GM12878 (cell line): ENCODE measurements around the gene MALRD1. TPM values are rescaled to one million over a fixed set of nuclear protein-coding genes. Genes with fewer than 3 reads are reported as not detected.
A peak's percentile ranks its signal among the peaks of the same experiment; 100 is the strongest.

Experiments used
- ATAC-seq: fragments of 200-7000 bp; cut with Tn5 transposase; 3 replicates; pipeline ENCODE4 v1.9.1; 2020; ENCODE audit warnings: mild to moderate bottlenecking, moderate library complexity
- BruUV-seq: library from RNA; stranded (reverse); fragments of 400-500 nt; replicated peaks from 2 replicates; lab custom pipeline; 2021; lab: Mats Ljungman, UMichigan
- CTCF ChIA-PET: fragments of 300-600 bp; sonication (Branson Sonifier 250); formaldehyde crosslinking; extraction: SDS; loops from one replicate; lab custom pipeline; 2021; ENCODE audit warnings: inconsistent platforms; lab: Yijun Ruan, JAX
- POLR2A ChIA-PET: fragments of 350-600 bp; formaldehyde crosslinking; extraction: SDS; loops from one replicate; lab custom pipeline; 2021; ENCODE audit warnings: inconsistent platforms; lab: Charles Lee
- RAD21 ChIA-PET: fragments of 300-600 bp; sonication (Branson Sonifier 250); formaldehyde crosslinking; loops from one replicate; lab custom pipeline; 2023; ENCODE audit warnings: antibody characterized with exemption; ENCODE audit not compliant: unreplicated experiment; lab: Charles Lee
- SMC1A ChIA-PET: fragments of 300-600 bp; sonication (Branson Sonifier 250); formaldehyde crosslinking; loops from one replicate; lab custom pipeline; 2023; ENCODE audit not compliant: unreplicated experiment, uncharacterized antibody; lab: Charles Lee
- DNase-seq: peaks from one replicate; pipeline ENCODE4 v3.0.0-alpha.2; 2011; ENCODE audit warnings: low read depth, low spot score
- FAIRE-seq: peaks from 3 replicates; lab custom pipeline; 2011; peaks lifted over from hg19 to GRCh38; lab: Jason Lieb, UNC
- H2AFZ ChIP-seq: 2 replicates; pipeline ENCODE4 v1.6.0; 2011; ENCODE audit warnings: low read depth, low read length, control low read depth; ENCODE audit not compliant: control insufficient read depth
- H3K27ac ChIP-seq: 2 replicates; pipeline ENCODE4 v1.5.1; 2011; ENCODE audit warnings: control low read depth; ENCODE audit not compliant: control insufficient read depth, insufficient read depth
- H3K27me3 ChIP-seq, 2 experiments: replicated peaks in 1 of 2; 2 replicates each; pipeline versions ENCODE4 v1.6.0 to v1.6.1; 2011; ENCODE audit warnings: low read length in 1 of 2; ENCODE audit not compliant: control insufficient read depth in 2 of 2, insufficient read depth in 2 of 2
- H3K36me3 ChIP-seq, 2 experiments: 2 replicates each; pipeline ENCODE4 v1.5.1; 2011; ENCODE audit warnings: low read length in 1 of 2; ENCODE audit not compliant: control insufficient read depth in 2 of 2, insufficient read depth in 2 of 2
- H3K4me1 ChIP-seq: 2 replicates; pipeline ENCODE4 v1.6.1; 2011; ENCODE audit warnings: mild to moderate bottlenecking, low read length, moderate library complexity, mixed read lengths; ENCODE audit not compliant: control insufficient read depth, insufficient read depth
- H3K4me2 ChIP-seq: 2 replicates; pipeline ENCODE4 v1.6.0; 2011; ENCODE audit warnings: control low read depth; ENCODE audit not compliant: control insufficient read depth, insufficient read depth
- H3K4me3 ChIP-seq: fragments of 200-600 bp; sonication (generic); 2 replicates; pipeline ENCODE4 v1.5.1; 2016
- H3K79me2 ChIP-seq: 2 replicates; pipeline ENCODE4 v1.6.0; 2011; ENCODE audit warnings: low read length; ENCODE audit not compliant: control insufficient read depth, insufficient read depth
- H3K9ac ChIP-seq: 2 replicates; pipeline ENCODE4 v1.8.0; 2011; ENCODE audit warnings: low read length, control low read depth, mixed read lengths; ENCODE audit not compliant: control insufficient read depth, insufficient read depth
- H3K9me3 ChIP-seq: replicated peaks from 3 replicates; pipeline ENCODE4 v1.5.1; 2011; ENCODE audit warnings: mild to moderate bottlenecking, low read length; ENCODE audit not compliant: control insufficient read depth, insufficient read depth
- H4K20me1 ChIP-seq: 2 replicates; pipeline ENCODE4 v1.6.0; 2011; ENCODE audit not compliant: control insufficient read depth, insufficient read depth
- ATF7 ChIP-seq: fragments of 450-650 bp; IDR thresholded peaks from 2 replicates; pipeline ENCODE4 v1.6.1; 2016; ENCODE audit warnings: low read depth, mild to moderate bottlenecking
- BACH1 ChIP-seq: fragments of 450-650 bp; IDR thresholded peaks from 2 replicates; pipeline ENCODE4 v1.6.1; 2017; ENCODE audit warnings: mild to moderate bottlenecking, borderline replicate concordance
- BHLHE40 ChIP-seq, 2 experiments: fragments of 450-650 bp in 1 of 2; IDR thresholded peaks; 2 replicates each; pipeline ENCODE4 v1.6.1; 2011 to 2017; ENCODE audit warnings: low read depth in 2 of 2, borderline replicate concordance in 1 of 2, improper control_type of control experiment in 1 of 2, low read length in 1 of 2, mild to moderate bottlenecking in 1 of 2
- DPF2 ChIP-seq: fragments of 450-650 bp; IDR thresholded peaks from 2 replicates; pipeline ENCODE4 v1.6.1; 2017; ENCODE audit warnings: mild to moderate bottlenecking
- LARP7 ChIP-seq: fragments of 450-650 bp; IDR thresholded peaks from 2 replicates; pipeline ENCODE4 v1.6.1; 2017; ENCODE audit warnings: mild to moderate bottlenecking
- MTA3 ChIP-seq: IDR thresholded peaks from 2 replicates; pipeline ENCODE4 v1.6.1; 2012; ENCODE audit warnings: low read length, inconsistent platforms, borderline replicate concordance
- RBBP5 ChIP-seq: fragments of 200-600 bp; sonication (generic); conservative IDR thresholded peaks from 2 replicates; pipeline ENCODE4 v1.6.1; 2016
- RFX5 ChIP-seq: IDR thresholded peaks from 2 replicates; pipeline ENCODE4 v1.6.1; 2011; ENCODE audit warnings: low read depth, low read length, improper control_type of control experiment
- SIN3A ChIP-seq: IDR thresholded peaks from 2 replicates; pipeline ENCODE4 v1.6.1; 2012; ENCODE audit warnings: low read depth, low read length, improper control_type of control experiment
- SMAD1 ChIP-seq: fragments of 450-650 bp; IDR thresholded peaks from 2 replicates; pipeline ENCODE4 v1.6.1; 2018; ENCODE audit warnings: mild to moderate bottlenecking, low read depth; ENCODE audit not compliant: partially characterized antibody
- SREBF1 ChIP-seq: IDR thresholded peaks from 2 replicates; pipeline ENCODE4 v1.6.1; 2012; ENCODE audit warnings: mild to moderate bottlenecking, low read length
- SRF ChIP-seq, 2 experiments: IDR thresholded peaks; 2 replicates each; pipeline ENCODE4 v1.6.1; 2011; ENCODE audit warnings: low read depth in 2 of 2, low read length in 2 of 2, mild to moderate bottlenecking in 1 of 2, moderate library complexity in 1 of 2
- YBX1 ChIP-seq: fragments of 450-650 bp; IDR thresholded peaks from 2 replicates; pipeline ENCODE4 v1.6.1; 2016; ENCODE audit warnings: antibody characterized with exemption
- ZBED1 ChIP-seq: IDR thresholded peaks from 2 replicates; pipeline ENCODE4 v1.6.1; 2016; ENCODE audit warnings: borderline replicate concordance
- ZSCAN29 ChIP-seq: fragments of 450-650 bp; IDR thresholded peaks from 2 replicates; pipeline ENCODE4 v1.6.1; 2017; ENCODE audit warnings: mild to moderate bottlenecking, moderate library complexity
- WGBS: methylation state at CpG from one replicate; pipeline ENCODE4 v1.1.6; 2016; ENCODE audit warnings: low lambda C conversion rate; ENCODE audit not compliant: insufficient replicate concordance, insufficient coverage; ENCODE audit errors: missing lambda C conversion rate; 5-methylcytosine and 5-hydroxymethylcytosine counted together
- in situ Hi-C: fragments of 300-500 bp; cut with MboI; formaldehyde crosslinking; loops from 9 replicates; pipeline ENCODE4 v1.14.3; 2018; ENCODE audit warnings: mixed read lengths
- intact Hi-C: fragments of 100-400 bp; cut with micrococcal nuclease; formaldehyde crosslinking; loops from one replicate; pipeline ENCODE4 v1.14.2; 2022; ENCODE audit not compliant: unreplicated experiment
- polyA plus RNA-seq, 11 experiments: library from polyadenylated mRNA; depleted of rRNA in 4 of 11; unstranded in 6 of 11; stranded (reverse) in 5 of 11; fragments of >200 nt; fragmentation: Nextera tagmentation in 4 of 11; fragmentation: Illumina TruSeq in 1 of 11; extraction: Ambion mirVana in 4 of 11; extraction: Trizol in 1 of 11; gene quantifications; 1 replicate in 1 of 11; 2 replicates in 10 of 11; pipeline versions ENCODE4 v1.2.1 to v1.2.3, GENCODE V29; 2011 to 2016; ENCODE audit warnings: inconsistent platforms in 2 of 11, missing spikeins in 2 of 11, low read depth in 1 of 11
- total RNA-seq, 4 experiments: library from RNA; depleted of rRNA in 3 of 4; stranded (reverse); fragments of >200 nt in 3 of 4; fragmentation: Illumina TruSeq in 1 of 4; extraction: Trizol in 1 of 4; gene quantifications; 2 replicates each; pipeline versions ENCODE4 v1.2.1 to v1.2.3, GENCODE V29; 2013 to 2021
- TF ChIP-seq, protein P1 (sequence below): fragments of 450-650 bp; IDR thresholded peaks from 2 replicates; pipeline ENCODE4 v1.6.1; 2017; ENCODE audit warnings: antibody characterized with exemption, mild to moderate bottlenecking, moderate library complexity
- TF ChIP-seq, protein P2 (sequence below): IDR thresholded peaks from 2 replicates; pipeline ENCODE4 v1.6.1; 2011; ENCODE audit warnings: low read depth, low read length, improper control_type of control experiment, borderline replicate concordance

Gene MALRD1
- total and polyA plus RNA-seq, 10 of the 15 experiments (the other 5 are each of a cell fraction or from before 2014, with no cell fraction given), result 0.12 to 6.6 (median 0.26) TPM; not detected in 2

- no peaks in the 10 kb centered on the region for H3K4me1 ChIP-seq
- ChIA-PET RAD21 (no interaction called here), CTCF (no interaction called here)
- no peaks in the 10 kb centered on the region for H3K9me3 ChIP-seq
- H4K20me1 ChIP-seq, result no peaks in the 10 kb centered on the region
- no peaks in the 10 kb centered on the region for H3K27me3 ChIP-seq
- ATAC-seq, result peak; percentile 32
- intact Hi-C loops (no loop called here), in situ Hi-C loops (no loop called here)
- no peak overlapping the region for H3K9ac ChIP-seq
- BruUV-seq, result no TSS peak
- TF ChIP-seq BACH1 (0 out of 2 replicates have a peak, but pooled peaks have one; percentile 27), YBX1 (no peak)
- TF ChIP-seq, all 136 proteins: peak for 1
- Histone ChIP-seq H2AFZ (no peak overlapping the region), H3K27ac (no peak overlapping the region), H3K36me3 (no peaks in the 10 kb centered on the region), H3K4me3 (no peak overlapping the region), H3K4me2 (no peak overlapping the region), H3K79me2 (no peaks in the 10 kb centered on the region)
- POLR2A ChIA-PET, result no interaction called here
- 29% methylated on average over 4 of the region's 4 CpGs for WGBS
- FAIRE-seq (no peak), DNase-seq (no peak)
- SMC1A ChIA-PET, result no interaction called here
These were observed 253.5 kb downstream of the MALRD1 start for GRCh38 chr10:19302117-19302516.

DNA sequence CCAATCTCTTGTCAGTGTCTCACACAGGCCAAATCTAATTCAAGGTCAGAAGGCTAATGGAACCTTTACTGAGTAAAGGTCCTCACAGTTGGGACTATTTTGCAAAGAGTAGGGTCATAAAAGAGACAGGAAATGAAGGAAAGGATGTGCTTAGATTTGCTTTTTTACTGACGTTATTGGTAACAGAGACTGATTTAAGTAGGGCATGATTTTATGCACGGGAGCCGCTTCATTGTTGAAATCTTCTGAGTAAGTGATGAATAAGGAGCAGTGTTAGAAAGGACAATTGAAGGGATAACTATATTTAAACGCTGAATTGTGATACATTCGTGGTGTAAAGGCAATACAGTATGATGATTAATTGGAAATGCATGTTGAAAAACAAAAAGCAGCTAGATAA, 261.5 kb downstream of the MALRD1 start:
- Histone ChIP-seq H3K36me3 (no peaks in the 10 kb centered on the region), H3K79me2 (no peaks in the 10 kb centered on the region), H3K27ac (no peak overlapping the region), H3K27me3 (no peaks in the 10 kb centered on the region), H3K9me3 (no peaks in the 10 kb centered on the region), H3K4me3 (no peak overlapping the region), H3K4me1 (no peaks in the 10 kb centered on the region), H2AFZ (no peak overlapping the region), H4K20me1 (no peaks in the 10 kb centered on the region), H3K4me2 (no peak overlapping the region), H3K9ac (no peak overlapping the region)
- ChIA-PET SMC1A (no interaction called here), POLR2A (no interaction called here), CTCF (no interaction called here), RAD21 (no interaction called here)
- FAIRE-seq (no peak), DNase-seq (no peak), ATAC-seq (no peak)
- BruUV-seq, result no TSS peak
- intact Hi-C loops, result no loop called here
- 9% methylated on average over 5 of the region's 5 CpGs for WGBS
- in situ Hi-C loops, result no loop called here
- TF ChIP-seq SRF (IDR thresholded peaks at IDR 0.05; ENCODE audit: low read depth in 2 of 2, low read length in 2 of 2) (no peak), BHLHE40 (IDR thresholded peaks at IDR 0.05; ENCODE audit: borderline replicate concordance in 1 of 2, low read depth in 2 of 2, low read length in 1 of 2) (no peak), SMAD1 (no peak), DPF2 (no peak), MTA3 (no peak), SREBF1 (no peak), RBBP5 (no peak), SIN3A (no peak), ZSCAN29 (no peak), RFX5 (no peak), ATF7 (no peak), ZBED1 (no peak), LARP7 (no peak)
- TF ChIP-seq, protein P1, sequence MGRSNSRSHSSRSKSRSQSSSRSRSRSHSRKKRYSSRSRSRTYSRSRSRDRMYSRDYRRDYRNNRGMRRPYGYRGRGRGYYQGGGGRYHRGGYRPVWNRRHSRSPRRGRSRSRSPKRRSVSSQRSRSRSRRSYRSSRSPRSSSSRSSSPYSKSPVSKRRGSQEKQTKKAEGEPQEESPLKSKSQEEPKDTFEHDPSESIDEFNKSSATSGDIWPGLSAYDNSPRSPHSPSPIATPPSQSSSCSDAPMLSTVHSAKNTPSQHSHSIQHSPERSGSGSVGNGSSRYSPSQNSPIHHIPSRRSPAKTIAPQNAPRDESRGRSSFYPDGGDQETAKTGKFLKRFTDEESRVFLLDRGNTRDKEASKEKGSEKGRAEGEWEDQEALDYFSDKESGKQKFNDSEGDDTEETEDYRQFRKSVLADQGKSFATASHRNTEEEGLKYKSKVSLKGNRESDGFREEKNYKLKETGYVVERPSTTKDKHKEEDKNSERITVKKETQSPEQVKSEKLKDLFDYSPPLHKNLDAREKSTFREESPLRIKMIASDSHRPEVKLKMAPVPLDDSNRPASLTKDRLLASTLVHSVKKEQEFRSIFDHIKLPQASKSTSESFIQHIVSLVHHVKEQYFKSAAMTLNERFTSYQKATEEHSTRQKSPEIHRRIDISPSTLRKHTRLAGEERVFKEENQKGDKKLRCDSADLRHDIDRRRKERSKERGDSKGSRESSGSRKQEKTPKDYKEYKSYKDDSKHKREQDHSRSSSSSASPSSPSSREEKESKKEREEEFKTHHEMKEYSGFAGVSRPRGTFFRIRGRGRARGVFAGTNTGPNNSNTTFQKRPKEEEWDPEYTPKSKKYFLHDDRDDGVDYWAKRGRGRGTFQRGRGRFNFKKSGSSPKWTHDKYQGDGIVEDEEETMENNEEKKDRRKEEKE, result no peak
- TF ChIP-seq, protein P2, sequence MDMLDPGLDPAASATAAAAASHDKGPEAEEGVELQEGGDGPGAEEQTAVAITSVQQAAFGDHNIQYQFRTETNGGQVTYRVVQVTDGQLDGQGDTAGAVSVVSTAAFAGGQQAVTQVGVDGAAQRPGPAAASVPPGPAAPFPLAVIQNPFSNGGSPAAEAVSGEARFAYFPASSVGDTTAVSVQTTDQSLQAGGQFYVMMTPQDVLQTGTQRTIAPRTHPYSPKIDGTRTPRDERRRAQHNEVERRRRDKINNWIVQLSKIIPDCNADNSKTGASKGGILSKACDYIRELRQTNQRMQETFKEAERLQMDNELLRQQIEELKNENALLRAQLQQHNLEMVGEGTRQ, result no peak
